ENCODE results near the gene FCHSD2.
"Not testable (repeated sequence)": the region's sequence is repeated elsewhere in the genome, so short reads cannot be mapped to it uniquely, and the experiment has no call there.

FCHSD2 gene

DNA sequence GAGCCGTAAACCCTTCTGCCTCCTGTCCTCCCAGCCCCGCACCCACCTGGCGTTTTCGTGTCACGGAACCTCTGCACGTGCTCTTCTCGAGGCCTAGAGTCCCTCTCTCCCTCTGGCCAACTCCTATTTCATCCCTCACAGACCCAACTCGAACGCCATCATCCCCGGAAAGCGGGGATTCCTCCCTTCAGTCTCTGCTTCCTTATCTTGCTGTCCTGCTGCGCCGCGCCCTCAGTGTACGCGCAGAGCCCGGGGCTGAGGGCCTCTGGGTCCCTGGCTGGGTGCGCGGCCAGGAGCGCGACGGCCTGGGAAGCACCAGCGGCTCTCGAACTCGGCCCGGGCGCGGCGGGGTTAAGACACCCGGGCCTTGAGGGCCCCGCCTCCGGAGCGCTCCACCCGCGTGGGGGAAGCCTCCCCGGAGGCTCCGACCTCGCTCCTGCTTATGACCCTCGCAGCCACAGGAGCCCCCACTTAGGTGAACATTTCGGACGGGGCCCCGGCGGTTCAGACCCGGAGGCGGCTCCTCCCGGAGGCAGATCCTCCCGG lies 328.3 kb downstream of the FCHSD2 start:
- DNase-seq: peak; percentile 47

DNA sequence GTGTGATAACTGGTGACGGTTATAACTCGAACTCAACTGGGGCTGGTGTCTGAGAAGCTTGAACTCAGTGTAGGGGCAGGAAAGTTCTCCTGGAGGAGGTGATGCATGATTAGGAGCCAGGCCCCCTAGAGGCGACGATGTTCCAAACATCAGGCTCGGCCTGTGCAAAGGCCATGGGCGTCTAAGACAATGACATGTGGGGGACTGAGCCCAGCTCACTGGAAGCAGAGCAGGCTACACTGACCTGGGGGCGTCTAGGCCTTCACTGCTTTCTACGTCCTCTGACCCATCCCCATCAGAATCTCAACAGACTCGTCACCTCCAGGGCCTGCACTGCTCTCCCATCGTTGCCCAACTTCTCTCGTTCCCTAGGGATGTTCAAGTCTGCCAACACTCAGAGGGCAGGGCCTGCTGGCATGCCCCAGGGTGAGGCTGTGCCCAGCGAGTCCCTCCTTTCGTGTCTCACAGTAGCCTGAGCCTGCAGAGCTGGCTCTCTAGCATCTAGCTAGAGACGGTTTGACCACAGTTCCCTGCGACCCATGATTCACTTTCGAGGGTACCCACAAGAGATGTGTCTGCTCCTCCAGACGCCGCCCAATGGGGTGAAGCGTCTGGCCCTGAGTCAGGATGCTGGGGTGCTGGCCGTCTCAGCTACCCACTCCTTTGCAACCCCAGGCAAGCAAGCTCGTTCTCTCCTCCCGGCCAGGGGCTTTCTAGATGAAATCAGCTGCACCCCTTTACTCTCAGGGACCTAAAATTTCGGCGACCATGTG lies 329.0 kb downstream of the FCHSD2 start:
- no peak for DNase-seq

GRCh38 chr11:72812604-72812966 lies 329.5 kb downstream of the FCHSD2 start:
- no peak for DNase-seq

DNA sequence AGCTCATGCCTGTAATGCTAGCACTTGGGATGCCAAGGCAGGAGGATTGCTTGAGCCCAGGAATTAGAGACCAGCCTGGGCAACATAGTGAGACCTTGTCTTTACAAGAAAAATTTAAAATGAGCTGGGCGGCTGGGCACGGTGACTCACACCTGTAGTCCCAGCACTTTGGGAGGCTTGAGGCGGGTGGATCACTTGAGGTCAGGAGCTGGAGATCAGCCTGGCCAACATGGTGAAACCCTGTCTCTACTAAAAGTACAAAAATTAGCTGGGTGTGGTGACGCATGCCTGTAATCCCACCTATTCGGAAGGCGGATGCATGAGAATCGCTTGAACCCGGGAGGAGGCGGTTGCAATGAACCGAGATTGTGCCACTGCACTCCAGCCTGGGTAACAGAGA lies 330.4 kb downstream of the FCHSD2 start:
- DNase-seq: not testable (repeated sequence)

DNA sequence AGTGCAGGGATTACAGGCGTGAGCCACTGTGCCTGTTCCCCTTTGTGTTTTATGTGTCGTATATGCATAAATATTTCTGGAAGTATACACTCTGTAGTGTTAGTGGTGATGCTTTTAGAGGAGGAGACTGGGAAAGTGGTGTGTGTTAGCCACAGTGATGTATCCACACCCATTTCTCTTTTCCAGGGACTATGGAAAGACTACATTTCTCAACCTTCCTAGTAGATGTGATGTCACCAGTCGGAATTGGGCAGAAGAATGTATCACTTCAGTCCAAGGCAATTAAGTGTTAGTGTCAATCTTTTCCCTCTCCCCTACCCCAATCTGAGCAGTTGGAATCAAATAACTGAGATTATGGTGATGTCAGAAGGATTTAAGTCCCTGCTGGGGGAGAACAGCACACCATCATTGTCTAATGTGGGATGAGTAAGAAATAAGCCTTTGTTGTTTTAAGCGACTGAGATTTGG lies 333.8 kb downstream of the FCHSD2 start:
- no peak for DNase-seq

GRCh38 chr11:72807792-72808191 lies 334.3 kb downstream of the FCHSD2 start:
- DNase-seq: peak; percentile 90

DNA sequence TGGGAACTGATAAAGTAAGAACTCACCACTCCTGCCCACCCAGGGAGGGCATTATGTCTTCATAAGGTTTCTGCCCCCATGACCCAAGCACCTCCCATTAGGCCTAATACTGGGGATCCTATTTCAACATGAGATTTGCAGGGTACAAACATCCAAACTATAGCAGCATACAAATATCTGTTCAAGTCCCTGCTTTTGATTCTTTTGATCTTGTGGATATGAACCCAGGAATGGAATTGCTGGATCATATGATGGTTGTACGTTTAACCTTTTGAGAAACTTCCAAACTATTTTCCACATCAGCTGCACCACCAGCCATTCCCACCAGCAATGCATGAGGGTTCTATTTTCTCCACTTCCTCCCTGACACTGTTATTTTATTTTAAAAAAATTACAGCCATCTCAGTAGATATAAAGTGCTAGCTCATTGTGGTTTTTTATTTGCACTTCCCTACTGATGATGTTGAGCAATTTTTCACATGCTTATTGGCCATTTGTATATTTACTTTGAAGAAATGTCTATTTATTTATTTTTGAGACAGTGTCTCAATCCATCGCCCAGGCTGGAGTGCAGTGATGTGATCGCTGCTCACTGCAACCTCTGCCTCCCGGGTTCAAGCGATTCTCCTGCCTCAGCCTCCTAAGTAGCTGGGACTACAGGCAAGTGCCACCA lies 335.0 kb downstream of the FCHSD2 start:
- DNase-seq: peak; percentile 83

- DNase-seq: not testable (repeated sequence)
These were observed 335.7 kb downstream of the FCHSD2 start for GRCh38 chr11:72806378-72806777.

DNA sequence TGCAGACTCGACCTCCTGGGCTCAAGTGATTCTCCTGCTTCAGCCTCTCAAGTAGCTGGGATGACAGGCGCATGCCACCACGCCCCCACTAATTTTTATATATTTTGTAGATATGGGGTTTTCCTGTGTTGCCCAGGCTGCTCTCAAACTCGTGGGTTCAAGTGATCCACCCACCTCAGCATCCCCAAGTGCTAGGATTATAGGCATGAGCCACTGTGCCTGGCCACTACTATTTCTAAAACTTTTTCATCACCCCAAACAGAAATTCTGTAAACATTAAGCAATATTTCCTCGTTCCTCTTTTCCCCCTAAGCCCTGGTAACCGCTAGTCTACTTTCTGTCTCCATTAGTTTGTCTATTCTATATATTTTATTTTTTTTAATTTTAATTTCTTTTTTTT lies 336.9 kb downstream of the FCHSD2 start:
- peak; percentile 74 for DNase-seq

DNA sequence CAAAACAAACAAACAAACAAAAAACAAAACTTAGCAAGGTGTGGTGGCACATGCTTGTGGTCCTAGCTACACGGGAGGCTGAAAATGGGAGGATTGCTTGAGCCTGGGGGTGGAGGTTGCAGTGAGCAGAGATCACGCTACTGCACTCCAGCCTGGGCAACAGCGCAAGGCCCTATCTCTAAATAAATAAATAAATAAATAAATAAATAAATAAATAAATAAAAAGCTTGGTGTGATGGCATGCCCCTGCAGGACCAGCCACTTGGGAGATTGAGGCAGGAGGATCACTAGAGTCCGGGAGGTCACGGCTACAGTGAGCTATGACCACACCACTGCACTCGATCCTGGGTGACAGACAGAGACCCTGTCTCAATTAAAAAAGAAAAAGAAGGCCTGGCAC lies 339.3 kb downstream of the FCHSD2 start:
- no peak for DNase-seq

- no peak for DNase-seq
These were observed 342.7 kb downstream of the FCHSD2 start for GRCh38 chr11:72799441-72799840.

- DNase-seq: no peak
These were observed 343.8 kb downstream of the FCHSD2 start for GRCh38 chr11:72798361-72798760.

- DNase-seq: peak; percentile 83
These were observed 348.4 kb downstream of the FCHSD2 start, which contains the start of gene STARD10 for GRCh38 chr11:72793425-72794367. Gene STARD10 (minus strand): TSS chr11:72794047. CDS start chr11:72781181, 12,866 bp downstream.

DNA sequence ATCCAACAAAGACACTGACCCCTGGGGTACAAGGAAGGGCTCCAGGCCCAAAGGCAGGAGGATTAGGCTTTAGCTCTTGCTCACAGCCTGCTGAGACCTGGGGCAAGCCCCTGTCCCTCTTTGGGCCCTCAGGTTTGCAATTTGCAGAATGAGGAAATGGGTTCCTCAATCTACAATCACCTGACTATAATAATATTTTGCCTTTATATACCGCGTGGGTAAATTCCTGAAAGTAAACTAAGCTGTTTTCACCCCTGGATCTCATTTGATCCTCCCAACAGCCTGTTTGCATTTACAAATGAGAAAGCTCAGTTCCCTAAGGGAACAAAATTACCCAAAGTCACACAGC lies 349.1 kb downstream of the FCHSD2 start:
- DNase-seq: peak; percentile 20

DNA sequence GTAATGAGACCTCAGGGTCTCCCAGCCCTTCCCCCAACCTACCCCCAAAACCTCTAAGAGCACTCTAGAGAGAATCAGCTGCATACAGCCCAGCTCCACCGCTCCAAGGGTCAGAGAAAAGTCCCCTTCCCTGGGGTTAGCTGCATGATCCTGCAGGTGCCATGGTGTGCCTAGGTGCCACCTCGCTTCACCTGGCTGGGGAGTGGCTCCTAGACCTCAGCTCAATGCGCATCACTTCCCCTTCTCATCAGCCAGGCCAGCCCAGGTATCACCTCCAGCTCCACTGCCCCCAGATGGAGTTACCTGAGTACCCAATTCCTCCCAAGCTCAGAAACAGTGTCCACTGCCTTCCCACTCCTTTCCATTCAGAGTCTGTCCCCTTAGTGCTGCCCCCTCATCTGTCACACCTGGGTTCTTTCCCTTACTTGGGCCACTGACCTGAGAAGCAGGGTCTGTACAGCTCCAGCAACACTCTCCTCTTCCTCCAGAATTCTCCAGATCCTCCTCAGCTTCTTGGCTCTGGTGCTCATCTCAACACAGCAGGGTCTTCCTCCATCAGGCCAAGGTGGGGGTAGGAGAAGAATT lies 349.6 kb downstream of the FCHSD2 start:
- no peak for DNase-seq

GRCh38 chr11:72791228-72791627 lies 350.9 kb downstream of the FCHSD2 start:
- not testable (repeated sequence) for DNase-seq

GRCh38 chr11:72789493-72790131 lies 352.5 kb downstream of the FCHSD2 start:
- no peak for DNase-seq

- no peak for DNase-seq
These were observed 353.9 kb downstream of the FCHSD2 start for GRCh38 chr11:72788241-72788640.

GRCh38 chr11:72787216-72788104 lies 354.7 kb downstream of the FCHSD2 start:
- DNase-seq: peak; percentile 56
